ENCODE data around the gene SLC1A4. TPM values are rescaled to one million over a fixed set of nuclear protein-coding genes. Genes with fewer than 3 reads are reported as not detected.

SLC1A4 gene
- total and polyA plus RNA-seq, 2 of the 4 experiments (the other 2 are of a cell fraction) = 6.8 to 8.1 TPM

DNA sequence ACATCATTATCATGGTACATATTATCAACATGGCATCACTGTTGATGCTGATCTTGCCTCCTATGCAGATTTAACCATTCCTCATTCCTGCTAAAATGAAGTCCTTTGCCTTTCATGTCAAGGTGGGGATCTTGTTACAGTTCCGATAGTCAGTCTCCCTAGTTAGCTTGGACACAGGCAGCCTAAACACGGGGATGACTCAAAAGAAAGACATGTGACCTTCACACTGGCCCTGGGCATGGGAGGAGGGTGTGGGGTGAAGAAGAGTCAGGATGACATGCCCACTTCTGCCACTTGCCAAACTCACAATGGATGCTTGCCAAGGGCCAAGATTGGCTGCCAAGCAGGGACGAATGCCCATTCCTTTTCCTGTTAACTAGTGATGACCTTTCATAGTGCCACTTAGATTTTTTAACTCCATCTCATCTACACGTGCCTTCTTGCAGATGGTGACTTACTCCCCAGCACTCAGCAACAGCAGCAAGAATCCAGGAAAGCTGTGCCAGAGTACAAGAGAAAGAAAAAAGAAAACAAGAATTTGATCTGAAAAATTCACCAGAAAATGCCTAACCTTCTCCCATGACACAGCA, 13.9 kb upstream of the SLC1A4 start:
- Histone ChIP-seq H2AK9ac (replicated peaks; ENCODE audit: low read depth, low read length, poor library complexity) (peak overlapping the region; percentile 31), H2BK120ac (ENCODE audit: low read depth, low read length) (peak overlapping the region; percentile 92), H3K27me3 (ENCODE audit: control insufficient read depth, insufficient read depth, low read length) (no peaks in the 10 kb centered on the region), H3K9ac (ENCODE audit: low read depth, low read length) (no peak overlapping the region), H4K8ac (ENCODE audit: low read depth in 2 of 2, low read length in 2 of 2) (peak overlapping the region; percentile 0 to 88; a peak in 2 of 4 replicates), H3K18ac (ENCODE audit: low read depth, low read length) (peak overlapping the region; percentile 56), H4K91ac (ENCODE audit: insufficient read depth, low read depth, low read length) (peak overlapping the region; percentile 91), H3K36me3 (ENCODE audit: control insufficient read depth, insufficient read depth, low read length) (no peaks in the 10 kb centered on the region), H3K79me1 (ENCODE audit: low read depth in 1 of 2, low read length in 2 of 2) (no peaks in the 10 kb centered on the region), H3K4me1 (ENCODE audit: control insufficient read depth, insufficient read depth, low read length) (peaks cover 27% of the 10 kb centered on the region), H2BK20ac (ENCODE audit: low read depth, low read length) (peak overlapping the region; percentile 97), H2BK15ac (ENCODE audit: low read depth, low read length) (peak overlapping the region; percentile 71; the same call in 2 of the 3 replicates), H3K14ac (replicated peaks; ENCODE audit: low read depth, low read length) (peak overlapping the region; percentile 84), H3K9me3 (ENCODE audit: control insufficient read depth, insufficient read depth, low read length) (no peaks in the 10 kb centered on the region), H3K9me1 (ENCODE audit: insufficient read depth, low read length) (peaks cover 27% of the 10 kb centered on the region), H3K4me2 (ENCODE audit: low read depth, low read length) (peak overlapping the region; percentile 25), H2AFZ (replicated peaks; ENCODE audit: low read length, poor library complexity) (peak overlapping the region; percentile 71), H2AK5ac (ENCODE audit: low read depth, low read length) (peak overlapping the region; percentile 53), H3K56ac (ENCODE audit: extremely low read depth, insufficient read depth, low read length) (peak overlapping the region; percentile 91), H3K27ac (ENCODE audit: insufficient read depth, low read length) (peak overlapping the region; percentile 68), H2BK5ac (ENCODE audit: low read depth, low read length, poor library complexity, severe bottlenecking) (peak overlapping the region; percentile 94), H4K20me1 (ENCODE audit: insufficient read depth, low read length) (peaks cover 8% of the 10 kb centered on the region; the same call in 1 of the 2 replicates), H3K23ac (ENCODE audit: low read depth, low read length) (peak overlapping the region; percentile 96), H3K4ac (ENCODE audit: low read depth, low read length) (peak overlapping the region; percentile 96), H4K5ac (ENCODE audit: low read depth, low read length) (peak overlapping the region; percentile 2), H3K4me3 (ENCODE audit: insufficient read depth, low read depth, low read length) (no peak overlapping the region)
- ATAC-seq (ENCODE audit: low read depth) (peak; percentile 82), DNase-seq (peak; percentile 84)
- intact Hi-C loops (cut with micrococcal nuclease) (no loop called here), in situ Hi-C loops (cut with MboI; ENCODE audit: low sequenced_read_pairs) (no loop called here), dilution Hi-C loops (cut with HindIII; ENCODE audit: low sequenced_read_pairs, unreplicated experiment) (no loop called here)
- ChIA-PET CTCF (interaction anchor here (0.6 kb wide), 1 partner anchor 57 kb away, joined by 3 read pairs; no protein-coding TSS in a partner anchor), POLR2A (ENCODE audit: unreplicated experiment) (no interaction called here)
- BruUV-seq (replicated peaks) = no TSS peak
- WGBS, 2 experiments (ENCODE audit: extremely low coverage in 2 of 2, insufficient read length in 1 of 2) = no CpG with 5 or more reads among the region's 4 CpGs
- TF ChIP-seq RAD21 (IDR thresholded peaks at IDR 0.05; ENCODE audit: low read length) = no peak
- TF ChIP-seq FOS (IDR thresholded peaks at IDR 0.05; ENCODE audit: low read depth, low read length) = peak; percentile 66
- no peak for TF ChIP-seq CEBPB (IDR thresholded peaks at IDR 0.05; ENCODE audit: low read depth, low read length)
- no peak for TF ChIP-seq CTCF (conservative IDR thresholded peaks at IDR 0.05; ENCODE audit: low read depth, low read length)
- no peak for TF ChIP-seq POLR2A (IDR thresholded peaks at IDR 0.05; ENCODE audit: low read depth, low read length)
- TF ChIP-seq MXI1 (IDR thresholded peaks at IDR 0.05; ENCODE audit: borderline replicate concordance, low read depth, low read length) = peak; percentile 61; the same call in 1 of the 2 replicates
- TF ChIP-seq ELK1 (IDR thresholded peaks at IDR 0.05; ENCODE audit: borderline replicate concordance, low read depth, low read length) = no peak
- peak; percentile 37; the same call in 1 of the 2 replicates for TF ChIP-seq NFE2L2 (IDR thresholded peaks at IDR 0.05; ENCODE audit: low read depth, low read length)
- TF ChIP-seq CHD1 (IDR thresholded peaks at IDR 0.05; ENCODE audit: low read depth, low read length) = no peak
- TF ChIP-seq USF2 (IDR thresholded peaks at IDR 0.05; ENCODE audit: low read depth, low read length) = peak; percentile 29; the same call in 1 of the 2 replicates
- TF ChIP-seq MAZ (IDR thresholded peaks at IDR 0.05; ENCODE audit: borderline replicate concordance, low read depth, low read length) = no peak
- no peak for TF ChIP-seq RFX5 (IDR thresholded peaks at IDR 0.05; ENCODE audit: low read depth, low read length)
- TF ChIP-seq SMC3 (IDR thresholded peaks at IDR 0.05; ENCODE audit: low read depth, low read length) = no peak
- peak; percentile 88 for TF ChIP-seq RCOR1 (IDR thresholded peaks at IDR 0.05; ENCODE audit: insufficient replicate concordance, low read length)
- peak; percentile 92 for TF ChIP-seq BHLHE40 (IDR thresholded peaks at IDR 0.05; ENCODE audit: low read depth, low read length)

All from IMR-90 (cell line).